ENCODE results near the gene TNF.

TNF gene

GRCh38 chr6:31573239-31574105 is 1.9 kb upstream of the TNF start:
- DNase-seq, result peak in 1 of 2 donors; percentile 37

DNA sequence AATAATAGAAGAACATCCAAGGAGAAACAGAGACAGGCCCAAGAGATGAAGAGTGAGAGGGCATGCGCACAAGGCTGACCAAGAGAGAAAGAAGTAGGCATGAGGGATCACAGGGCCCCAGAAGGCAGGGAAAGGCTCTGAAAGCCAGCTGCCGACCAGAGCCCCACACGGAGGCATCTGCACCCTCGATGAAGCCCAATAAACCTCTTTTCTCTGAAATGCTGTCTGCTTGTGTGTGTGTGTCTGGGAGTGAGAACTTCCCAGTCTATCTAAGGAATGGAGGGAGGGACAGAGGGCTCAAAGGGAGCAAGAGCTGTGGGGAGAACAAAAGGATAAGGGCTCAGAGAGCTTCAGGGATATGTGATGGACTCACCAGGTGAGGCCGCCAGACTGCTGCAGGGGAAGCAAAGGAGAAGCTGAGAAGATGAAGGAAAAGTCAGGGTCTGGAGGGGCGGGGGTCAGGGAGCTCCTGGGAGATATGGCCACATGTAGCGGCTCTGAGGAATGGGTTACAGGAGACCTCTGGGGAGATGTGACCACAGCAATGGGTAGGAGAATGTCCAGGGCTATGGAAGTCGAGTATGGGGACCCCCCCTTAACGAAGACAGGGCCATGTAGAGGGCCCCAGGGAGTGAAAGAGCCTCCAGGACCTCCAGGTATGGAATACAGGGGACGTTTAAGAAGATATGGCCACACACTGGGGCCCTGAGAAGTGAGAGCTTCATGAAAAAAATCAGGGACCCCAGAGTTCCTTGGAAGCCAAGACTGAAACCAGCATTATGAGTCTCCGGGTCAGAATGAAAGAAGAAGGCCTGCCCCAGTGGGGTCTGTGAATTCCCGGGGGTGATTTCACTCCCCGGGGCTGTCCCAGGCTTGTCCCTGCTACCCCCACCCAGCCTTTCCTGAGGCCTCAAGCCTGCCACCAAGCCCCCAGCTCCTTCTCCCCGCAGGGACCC is 981 bp upstream of the TNF start:
- DNase-seq, result peak; percentile 62 to 72

- no peak for DNase-seq
These were observed 754 bp downstream of the TNF start for GRCh38 chr6:31575952-31576685.

- peak; percentile 64 to 70 for DNase-seq
These were observed 1.7 kb downstream of the TNF start for GRCh38 chr6:31576897-31577578.

- DNase-seq, result no peak
These were observed 2.2 kb downstream of the TNF start for GRCh38 chr6:31577579-31577966.

DNA sequence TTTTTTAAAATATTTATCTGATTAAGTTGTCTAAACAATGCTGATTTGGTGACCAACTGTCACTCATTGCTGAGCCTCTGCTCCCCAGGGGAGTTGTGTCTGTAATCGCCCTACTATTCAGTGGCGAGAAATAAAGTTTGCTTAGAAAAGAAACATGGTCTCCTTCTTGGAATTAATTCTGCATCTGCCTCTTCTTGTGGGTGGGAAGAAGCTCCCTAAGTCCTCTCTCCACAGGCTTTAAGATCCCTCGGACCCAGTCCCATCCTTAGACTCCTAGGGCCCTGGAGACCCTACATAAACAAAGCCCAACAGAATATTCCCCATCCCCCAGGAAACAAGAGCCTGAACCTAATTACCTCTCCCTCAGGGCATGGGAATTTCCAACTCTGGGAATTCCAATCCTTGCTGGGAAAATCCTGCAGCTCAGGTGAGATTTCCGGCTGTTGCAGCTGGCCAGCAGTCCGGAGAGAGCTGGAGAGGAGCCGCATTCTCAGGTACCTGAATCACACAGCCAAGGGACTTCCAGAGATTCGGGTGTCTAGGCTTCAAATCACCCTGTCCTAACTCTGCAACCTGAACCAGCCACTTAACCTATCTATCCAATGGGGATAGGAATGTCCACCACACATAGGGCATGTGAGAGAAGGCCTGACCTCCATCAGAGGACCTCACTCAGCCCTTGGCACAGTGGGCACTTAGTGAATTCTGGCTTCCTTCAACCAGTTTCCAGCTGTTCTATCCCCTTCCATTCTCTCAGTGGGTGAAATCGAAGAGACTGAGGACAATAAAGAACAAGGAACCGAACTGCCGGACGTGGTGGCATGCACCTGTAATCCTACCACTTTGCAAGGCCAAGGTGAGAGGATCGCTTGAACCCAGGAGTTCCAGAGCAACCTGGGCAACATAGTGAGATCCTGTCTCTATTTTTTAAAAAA is 3.1 kb downstream of the TNF start:
- DNase-seq, result peak; percentile 21 to 61

DNA sequence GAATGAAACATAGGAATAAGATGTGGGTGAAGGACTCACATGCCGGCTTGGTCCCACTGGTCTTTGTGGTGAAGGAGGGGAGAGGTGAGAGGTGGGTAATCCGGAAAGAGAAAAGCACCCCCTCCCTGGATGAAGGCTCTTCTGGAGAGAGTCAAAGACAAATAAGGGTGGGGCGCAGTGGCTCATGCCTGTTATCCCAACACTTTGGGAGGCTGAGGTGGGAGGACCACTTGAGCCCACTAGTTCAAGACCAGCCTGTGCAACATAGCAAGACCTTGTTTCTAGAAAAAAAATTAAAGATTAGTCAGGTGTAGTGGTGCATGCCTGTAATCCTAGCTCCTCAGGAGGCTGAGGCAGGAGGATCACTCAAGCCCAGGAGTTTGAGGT is 3.7 kb downstream of the TNF start:
- peak in 1 of 2 donors; percentile 36 for DNase-seq

DNA sequence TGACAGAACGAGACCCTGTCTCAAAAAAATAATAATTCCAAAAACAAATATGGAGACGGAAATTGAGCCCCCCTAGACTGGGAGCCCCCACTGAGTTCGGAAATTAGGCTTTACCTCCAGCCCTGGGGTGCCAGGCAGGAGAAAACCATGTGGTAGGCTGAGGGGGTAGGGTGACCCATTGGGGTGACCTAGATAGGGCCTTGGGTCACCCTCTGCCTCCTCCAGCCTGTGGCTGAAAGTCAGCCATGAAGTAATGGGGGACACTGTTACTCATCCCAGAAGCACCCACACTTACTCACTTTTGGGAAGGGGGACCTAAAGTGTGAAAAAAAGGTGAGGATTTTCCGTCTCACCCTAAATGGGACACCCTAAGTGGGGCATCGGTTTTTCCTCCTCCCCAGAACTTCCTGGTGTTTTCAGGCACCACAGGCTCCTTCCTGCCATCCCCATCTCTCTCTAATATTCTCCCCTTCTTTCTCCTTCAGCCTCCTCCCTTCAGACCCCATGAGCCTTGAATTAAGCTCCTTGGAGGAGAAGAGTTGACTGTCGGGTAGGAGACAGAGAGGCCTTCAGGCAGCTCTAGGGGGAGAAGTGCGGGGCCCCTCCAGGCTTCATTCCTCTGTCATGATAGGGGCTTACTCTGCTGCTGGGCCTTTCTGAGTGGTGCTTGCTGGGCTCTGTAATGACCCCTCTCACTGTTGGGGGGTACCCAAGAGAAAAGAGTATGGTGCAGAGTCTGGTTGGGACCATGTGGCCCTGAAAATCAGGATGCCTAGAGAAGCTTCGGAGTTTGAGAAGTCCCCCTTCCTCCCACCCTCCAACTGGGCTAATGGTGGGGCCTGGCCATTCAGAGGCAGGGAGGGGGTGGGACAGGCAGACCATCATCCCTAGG is 4.4 kb downstream of the TNF start:
- DNase-seq, result peak; percentile 40 to 64

DNA sequence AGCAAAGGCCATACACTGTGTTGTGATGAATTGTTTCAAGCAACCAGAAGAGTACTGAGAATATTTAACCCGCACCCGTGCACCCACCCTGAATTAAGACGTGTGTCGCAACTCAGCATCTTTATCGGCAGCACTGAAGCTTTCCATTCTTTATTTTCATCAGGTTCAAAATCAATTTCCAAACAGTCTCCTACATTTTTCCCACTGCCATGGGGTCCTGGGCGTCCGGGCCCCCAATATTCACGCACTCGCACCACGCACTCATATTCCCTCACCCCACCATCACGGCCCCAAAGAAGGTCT is 5.0 kb downstream of the TNF start:
- no peak for DNase-seq

GRCh38 chr6:31580807-31581433 is 5.6 kb downstream of the TNF start:
- DNase-seq, result peak; percentile 93 to 94

DNA sequence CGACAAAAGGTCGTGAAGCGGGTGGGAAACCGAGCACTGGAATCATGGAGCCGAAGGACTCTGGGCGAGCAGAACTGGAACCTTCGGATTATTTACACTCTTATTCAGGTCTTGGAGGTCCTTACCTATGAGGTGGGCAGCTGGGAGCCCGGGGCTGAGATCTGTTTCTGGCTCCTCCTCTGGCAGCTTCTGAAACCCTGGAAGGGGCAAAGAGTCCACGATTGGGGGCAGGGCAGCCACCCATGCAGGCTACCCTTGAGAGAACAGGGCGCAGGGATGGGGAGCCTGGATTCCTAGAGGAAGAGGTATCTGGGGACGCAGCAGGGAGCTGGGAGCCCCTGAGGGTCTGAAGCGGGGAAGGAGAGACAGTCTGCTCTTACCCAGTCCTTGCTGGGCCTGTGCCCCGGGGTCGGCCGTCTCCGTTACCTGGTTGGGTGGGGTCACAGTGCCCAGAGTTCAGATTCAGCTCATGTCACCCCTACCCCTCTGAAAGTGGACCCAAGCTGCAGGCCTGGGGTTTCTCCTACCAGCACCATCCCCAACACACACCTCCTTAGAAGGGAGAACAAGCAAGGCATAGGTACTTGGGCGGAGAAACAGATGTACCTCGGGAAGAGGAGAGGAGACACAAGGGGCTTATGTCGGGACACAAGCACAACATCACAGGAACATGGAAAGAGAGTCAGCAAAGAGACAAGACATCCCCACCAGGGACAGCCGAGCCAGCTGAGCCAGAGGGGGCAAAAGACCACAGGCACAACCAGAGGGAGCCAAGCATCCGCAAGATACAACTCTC is 6.3 kb downstream of the TNF start:
- peak; percentile 29 to 36 for DNase-seq

DNA sequence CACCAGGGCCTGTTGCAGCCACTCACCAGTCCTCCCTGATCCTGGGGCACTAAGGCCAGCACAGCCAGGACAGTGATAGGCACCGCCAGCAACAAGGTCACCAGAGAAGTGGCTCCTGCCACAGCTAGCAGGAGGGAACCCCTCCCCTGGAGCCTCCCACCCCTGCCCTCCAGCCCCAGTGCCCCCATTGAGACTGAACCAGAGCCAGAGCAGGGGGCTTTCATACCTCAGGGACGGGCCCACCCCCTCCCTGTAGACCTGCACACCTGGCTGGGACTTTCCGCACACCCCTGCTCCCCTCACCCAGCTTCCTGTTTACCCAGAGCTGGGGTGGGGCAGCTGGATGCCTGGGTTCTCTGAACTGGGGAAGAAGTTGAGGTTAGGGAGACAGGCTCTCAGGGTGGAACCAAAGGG is 6.9 kb downstream of the TNF start, which contains the start of gene LTB:
LTB (minus strand) TSS at position 195 of the 414 bp plus-strand sequence; CDS start at position 188, 7 bp downstream.
- peak; percentile 55 for DNase-seq

- peak; percentile 35 to 54 for DNase-seq
These were observed 10.1 kb downstream of the TNF start for GRCh38 chr6:31585491-31585890.

- no peak for DNase-seq
These were observed 10.6 kb downstream of the TNF start, which contains the start of gene LST1 for GRCh38 chr6:31586008-31586407. Gene LST1 (plus strand): TSS chr6:31586277. CDS start chr6:31587300, 1,023 bp downstream.

DNA sequence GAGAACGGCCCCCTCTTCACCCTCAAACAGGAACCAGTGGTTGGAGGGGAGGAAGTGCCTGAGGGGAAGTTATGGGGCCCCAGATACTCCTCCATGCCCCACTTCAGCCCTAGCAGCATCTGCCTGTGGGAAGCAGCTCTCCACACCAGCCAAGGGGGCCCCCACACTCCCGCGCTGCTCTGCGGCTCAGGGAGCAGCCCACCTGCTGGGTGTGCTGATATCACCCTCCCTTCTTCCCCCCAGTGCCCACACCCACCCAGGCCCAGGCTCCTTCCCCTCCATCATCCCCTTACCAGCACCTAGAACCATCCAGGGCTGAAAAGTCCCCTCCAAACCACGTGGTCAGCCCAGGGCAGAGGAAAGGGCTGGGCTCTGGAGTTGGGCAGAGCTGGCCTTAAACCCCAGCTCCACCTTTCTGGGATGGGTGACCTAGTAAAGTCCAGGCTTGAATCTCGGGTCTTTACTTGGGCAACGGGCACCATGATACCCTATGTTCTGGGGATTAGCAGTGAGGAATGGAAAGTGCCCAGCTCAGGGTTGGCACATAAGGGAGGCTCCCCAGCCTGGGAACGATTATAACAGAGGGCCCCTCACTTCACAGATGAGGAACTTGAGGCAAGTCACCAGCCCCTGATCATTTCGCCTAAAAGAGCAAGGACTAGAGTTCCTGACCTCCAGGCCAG is 11.4 kb downstream of the TNF start:
- DNase-seq, result peak in 1 of 2 donors; percentile 22

GRCh38 chr6:31587791-31588777 is 12.7 kb downstream of the TNF start:
- DNase-seq, result no peak

All from stimulated activated CD4-positive, alpha-beta T cell treated with anti-CD3 and anti-CD28 coated beads, Interleukin-2, amount 100 ng/mL, for 24 hours (primary cell).